Jurkat, Clone E6-1 (cell line): ENCODE measurements around the gene HTT.
"Not testable (repeated sequence)": the region's sequence is repeated elsewhere in the genome, so short reads cannot be mapped to it uniquely, and the experiment has no call there.

Experiments used
- DNase-seq: peaks from one replicate; pipeline ENCODE4 v3.0.0-alpha.2; 2011; ENCODE audit warnings: low read depth, low spot score
- H3K4me3 ChIP-seq: 2 replicates; pipeline ENCODE4 v1.5.1; 2011; ENCODE audit warnings: mild to moderate bottlenecking, low read length, control low read depth, moderate library complexity

The HTT gene

GRCh38 chr4:3137908-3138307 lies 63.4 kb downstream of the HTT start:
- no peak for DNase-seq
- no peak overlapping the region for H3K4me3 ChIP-seq

GRCh38 chr4:3145234-3145924 lies 70.9 kb downstream of the HTT start:
- no peak overlapping the region for H3K4me3 ChIP-seq
- DNase-seq, result no peak

GRCh38 chr4:3148926-3149325 lies 74.4 kb downstream of the HTT start:
- DNase-seq, result no peak
- no peak overlapping the region for H3K4me3 ChIP-seq

GRCh38 chr4:3151238-3151637 lies 76.8 kb downstream of the HTT start:
- H3K4me3 ChIP-seq, result not testable (repeated sequence)

GRCh38 chr4:3157366-3157765 lies 82.9 kb downstream of the HTT start:
- H3K4me3 ChIP-seq, result no peak overlapping the region
- no peak for DNase-seq

More at GRCh38 chr4:3151238-3151637, 76.8 kb downstream of the HTT start:
- not testable (repeated sequence) for DNase-seq

- DNase-seq, result no peak
- H3K4me3 ChIP-seq, result no peak overlapping the region
Observed at GRCh38 chr4:3158841-3159240, 84.4 kb downstream of the HTT start.

- no peak overlapping the region for H3K4me3 ChIP-seq
- DNase-seq, result no peak
Observed at GRCh38 chr4:3160438-3160837, 86.0 kb downstream of the HTT start.

GRCh38 chr4:3161044-3161443 lies 86.6 kb downstream of the HTT start:
- H3K4me3 ChIP-seq, DNase-seq: not testable (repeated sequence)

GRCh38 chr4:3166434-3166833 lies 92.0 kb downstream of the HTT start:
- not testable (repeated sequence) for DNase-seq, H3K4me3 ChIP-seq

- DNase-seq, result no peak
- H3K4me3 ChIP-seq, result no peak overlapping the region
Observed at GRCh38 chr4:3168029-3168428, 93.5 kb downstream of the HTT start.

- H3K4me3 ChIP-seq, result no peak overlapping the region
- no peak for DNase-seq
Observed at GRCh38 chr4:3174371-3175338, 100.2 kb downstream of the HTT start.

GRCh38 chr4:3176367-3177229 lies 102.1 kb downstream of the HTT start:
- DNase-seq, result no peak
- no peak overlapping the region for H3K4me3 ChIP-seq

- no peak overlapping the region for H3K4me3 ChIP-seq
- no peak for DNase-seq
Observed at GRCh38 chr4:3177426-3177825, 102.9 kb downstream of the HTT start.

GRCh38 chr4:3177905-3178304 lies 103.4 kb downstream of the HTT start:
- no peak for DNase-seq
- H3K4me3 ChIP-seq, result no peak overlapping the region

GRCh38 chr4:3178351-3178750 lies 103.9 kb downstream of the HTT start:
- no peak for DNase-seq
- H3K4me3 ChIP-seq, result no peak overlapping the region

GRCh38 chr4:3179126-3179706 lies 104.7 kb downstream of the HTT start:
- DNase-seq, result no peak
- no peak overlapping the region for H3K4me3 ChIP-seq

GRCh38 chr4:3183008-3183407 lies 108.5 kb downstream of the HTT start:
- no peak overlapping the region for H3K4me3 ChIP-seq
- DNase-seq, result no peak

GRCh38 chr4:3184725-3185124 lies 110.2 kb downstream of the HTT start:
- no peak overlapping the region for H3K4me3 ChIP-seq
- no peak for DNase-seq

GRCh38 chr4:3186609-3187008 lies 112.1 kb downstream of the HTT start:
- no peak overlapping the region for H3K4me3 ChIP-seq
- no peak for DNase-seq
